ENCODE results near the gene VRK2.

GRCh38 chr2:58109481-58109880 is 62.9 kb downstream of the VRK2 start:
- TF ChIP-seq CTCF (IDR thresholded peaks at IDR 0.05): no peak
- no peak for TF ChIP-seq EP300 (IDR thresholded peaks at IDR 0.05)
